Tibial artery (tissue), 4 donors: Measurements from ENCODE around the gene SPTAN1.
"Not testable (repeated sequence)": the region's sequence is repeated elsewhere in the genome, so short reads cannot be mapped to it uniquely, and the experiment has no call there.

Experiments used
- DNase-seq, 2 donors: peaks; one replicate each; pipeline ENCODE4 v3.0.0-alpha.2; 2019
- H3K27ac ChIP-seq, 2 donors: fragments of 200-600 bp; sonication (generic) in 1 of 2; 1 replicate in 1 of 2; 2 replicates in 1 of 2; pipeline ENCODE4 v1.5.1; 2018 to 2019; ENCODE audit warnings: mild to moderate bottlenecking in 1 of 2
- H3K27me3 ChIP-seq, 2 donors: fragments of 200-600 bp; sonication (generic) in 1 of 2; one replicate each; pipeline versions ENCODE4 v1.5.1 to v1.6.0; 2016 to 2019
- H3K36me3 ChIP-seq, 3 donors: fragments of 200-600 bp; sonication (generic) in 2 of 3; one replicate each; pipeline ENCODE4 v1.5.1; 2016 to 2019; ENCODE audit warnings: mild to moderate bottlenecking in 2 of 3
- H3K4me1 ChIP-seq, 4 donors: fragments of 200-600 bp; sonication (generic) in 2 of 4; 1 replicate in 3 of 4; 2 replicates in 1 of 4; pipeline ENCODE4 v1.5.1; 2016 to 2019
- H3K4me3 ChIP-seq, 2 donors: fragments of 200-600 bp; sonication (generic) in 1 of 2; 1 replicate in 1 of 2; 2 replicates in 1 of 2; pipeline ENCODE4 v1.5.1; 2018 to 2019; ENCODE audit warnings: mild to moderate bottlenecking in 2 of 2
- H3K9me3 ChIP-seq, 3 donors: fragments of 200-600 bp; sonication (generic) in 1 of 3; one replicate each; pipeline ENCODE4 v1.5.1; 2016 to 2019
- intact Hi-C: fragments of 100-400 bp; cut with DNase I; formaldehyde crosslinking; loops from one replicate; pipeline ENCODE4 v1.15.0; 2023; ENCODE audit warnings: low total_unique reads
- TF ChIP-seq, protein P1 (sequence below), 2 experiments: fragments of 200-600 bp in 1 of 2; fragments of 450-650 bp in 1 of 2; IDR thresholded peaks; one replicate each; pipeline ENCODE4 v1.5.1; 2017 to 2019; ENCODE audit warnings: antibody characterized with exemption in 2 of 2, mild to moderate bottlenecking in 1 of 2, moderate library complexity in 1 of 2

SPTAN1 gene

DNA sequence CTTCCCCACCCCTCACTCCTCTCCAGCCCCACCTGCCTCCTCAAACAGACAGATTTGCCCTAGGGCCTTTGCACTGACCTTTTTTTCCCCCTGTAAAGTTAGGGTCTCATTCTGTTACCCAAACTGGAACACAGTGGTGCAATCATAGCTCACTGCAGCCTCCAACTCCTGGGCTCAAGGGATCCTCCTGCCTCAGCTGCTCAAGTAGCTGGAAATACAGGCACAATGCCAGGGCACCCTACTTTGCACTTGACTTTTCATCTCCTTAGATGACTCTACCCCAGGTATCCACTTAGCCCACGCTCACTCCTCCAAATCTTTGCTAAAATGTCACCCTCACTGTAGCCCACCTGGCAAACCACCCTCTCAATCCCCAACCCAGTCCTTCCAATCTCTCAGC lies 102.1 kb downstream of the SPTAN1 start:
- Histone ChIP-seq H3K27me3 (no peaks in the 10 kb centered on the region), H3K36me3 (no peaks in the 10 kb centered on the region), H3K4me3 (no peak overlapping the region), H3K9me3 (no peaks in the 10 kb centered on the region), H3K4me1 (peaks cover 0 to 10% (median 4%) of the 10 kb centered on the region in 4 donors), H3K27ac (no peak overlapping the region)
- TF ChIP-seq, protein P1, sequence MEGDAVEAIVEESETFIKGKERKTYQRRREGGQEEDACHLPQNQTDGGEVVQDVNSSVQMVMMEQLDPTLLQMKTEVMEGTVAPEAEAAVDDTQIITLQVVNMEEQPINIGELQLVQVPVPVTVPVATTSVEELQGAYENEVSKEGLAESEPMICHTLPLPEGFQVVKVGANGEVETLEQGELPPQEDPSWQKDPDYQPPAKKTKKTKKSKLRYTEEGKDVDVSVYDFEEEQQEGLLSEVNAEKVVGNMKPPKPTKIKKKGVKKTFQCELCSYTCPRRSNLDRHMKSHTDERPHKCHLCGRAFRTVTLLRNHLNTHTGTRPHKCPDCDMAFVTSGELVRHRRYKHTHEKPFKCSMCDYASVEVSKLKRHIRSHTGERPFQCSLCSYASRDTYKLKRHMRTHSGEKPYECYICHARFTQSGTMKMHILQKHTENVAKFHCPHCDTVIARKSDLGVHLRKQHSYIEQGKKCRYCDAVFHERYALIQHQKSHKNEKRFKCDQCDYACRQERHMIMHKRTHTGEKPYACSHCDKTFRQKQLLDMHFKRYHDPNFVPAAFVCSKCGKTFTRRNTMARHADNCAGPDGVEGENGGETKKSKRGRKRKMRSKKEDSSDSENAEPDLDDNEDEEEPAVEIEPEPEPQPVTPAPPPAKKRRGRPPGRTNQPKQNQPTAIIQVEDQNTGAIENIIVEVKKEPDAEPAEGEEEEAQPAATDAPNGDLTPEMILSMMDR (IDR thresholded peaks at IDR 0.05), result no peak
- intact Hi-C loops, result no loop called here
- no peak for DNase-seq

- peak; percentile 93 to 97 for DNase-seq
- Histone ChIP-seq H3K36me3 (no peaks in the 10 kb centered on the region), H3K27ac (peak within 1 kb of the TSS; percentile 96 to 97), H3K27me3 (no peaks in the 10 kb centered on the region), H3K4me1 (peaks cover 0 to 10% (median 4%) of the 10 kb centered on the region in 4 donors), H3K4me3 (peak within 1 kb of the TSS; percentile 61 to 66), H3K9me3 (no peaks in the 10 kb centered on the region)
- TF ChIP-seq, protein P1 (IDR thresholded peaks at IDR 0.05), result no peak
- intact Hi-C loops, result no loop called here
Measured at GRCh38 chr9:128656416-128657343, 104.3 kb downstream of the SPTAN1 start, which contains the start of gene DYNC2I2. Gene DYNC2I2 (minus strand): TSS chr9:128656847. CDS start chr9:128656726, 121 bp downstream.

DNA sequence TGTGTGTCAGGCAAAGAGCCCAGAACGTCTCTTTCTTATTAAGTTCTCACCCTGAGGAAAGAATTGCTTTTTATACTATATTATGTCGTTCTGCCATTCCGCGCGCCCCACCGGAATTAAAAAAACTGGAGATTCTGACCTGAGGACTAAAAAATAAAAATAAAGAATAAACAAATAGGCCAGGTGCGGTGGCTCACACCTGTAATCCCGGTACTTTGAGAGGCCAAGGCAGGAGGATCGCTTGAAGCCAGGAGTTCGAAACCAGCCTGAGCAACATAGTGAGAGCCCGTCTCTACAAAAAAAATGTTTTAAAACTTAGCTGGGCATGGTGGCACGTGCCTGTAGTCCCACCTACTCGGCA lies 104.9 kb downstream of the SPTAN1 start:
- TF ChIP-seq, protein P1 (IDR thresholded peaks at IDR 0.05), result no peak
- H3K27ac ChIP-seq, result peak overlapping the region; percentile 96 to 97
- no peak for DNase-seq
- no peaks in the 10 kb centered on the region for H3K27me3 ChIP-seq
- intact Hi-C loops, result no loop called here
- peak overlapping the region; percentile 61 to 66 for H3K4me3 ChIP-seq
- H3K4me1 ChIP-seq, result peaks cover 0 to 10% (median 4%) of the 10 kb centered on the region in 4 donors
- H3K9me3 ChIP-seq, result no peaks in the 10 kb centered on the region
- no peaks in the 10 kb centered on the region for H3K36me3 ChIP-seq

DNA sequence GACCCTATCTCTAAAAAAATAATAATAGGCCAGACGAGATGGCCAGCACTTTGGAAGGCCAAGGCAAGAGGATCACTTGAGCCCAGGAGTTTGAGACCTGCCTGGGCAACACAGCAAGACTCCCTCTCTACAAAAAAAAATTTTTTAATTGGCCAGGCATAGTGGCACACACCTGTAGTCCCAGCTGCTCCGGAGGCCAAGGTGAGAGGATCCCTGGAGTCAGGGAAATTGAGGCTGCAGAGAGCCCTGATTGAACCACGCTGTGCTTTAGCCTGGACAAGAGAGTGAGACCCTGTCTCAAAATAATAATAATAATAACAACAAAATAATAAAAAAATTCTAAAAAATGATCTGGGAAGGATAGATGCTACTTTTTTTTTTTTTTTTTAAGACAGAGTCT lies 105.4 kb downstream of the SPTAN1 start:
- Histone ChIP-seq H3K27ac (peak overlapping the region in 1 of 2 donors; percentile 97), H3K4me3 (no peak overlapping the region), H3K36me3 (no peaks in the 10 kb centered on the region), H3K4me1 (peaks cover 0 to 10% (median 4%) of the 10 kb centered on the region in 4 donors), H3K27me3 (no peaks in the 10 kb centered on the region), H3K9me3 (no peaks in the 10 kb centered on the region)
- TF ChIP-seq, protein P1 (IDR thresholded peaks at IDR 0.05), result no peak
- intact Hi-C loops, result no loop called here
- no peak for DNase-seq

DNA sequence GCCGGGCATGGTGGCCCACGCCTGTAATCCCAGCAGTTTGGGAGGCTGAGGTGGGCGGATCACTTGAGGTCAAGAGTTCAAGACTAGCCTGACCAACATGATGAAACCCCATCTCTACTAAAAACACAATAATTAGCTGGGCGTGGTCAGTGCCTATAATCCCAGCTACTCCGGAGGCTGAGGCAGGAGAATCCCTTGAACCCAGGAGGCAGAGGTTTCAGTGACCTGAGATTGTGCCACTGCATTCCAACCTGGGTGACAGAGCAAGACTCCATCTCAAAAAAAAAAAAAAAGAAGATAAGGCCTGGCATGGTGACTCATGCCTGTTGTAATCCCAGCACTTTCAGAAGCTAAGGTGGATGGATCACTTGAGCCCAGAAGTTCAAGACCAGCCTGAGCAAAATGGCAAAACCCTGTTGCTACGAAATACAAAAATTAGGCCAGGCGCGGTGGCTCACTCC lies 114.1 kb downstream of the SPTAN1 start:
- H3K4me1 ChIP-seq, H3K4me3 ChIP-seq, DNase-seq, H3K27ac ChIP-seq, intact Hi-C loops, H3K36me3 ChIP-seq, H3K27me3 ChIP-seq, H3K9me3 ChIP-seq: not testable (repeated sequence)

GRCh38 chr9:128669786-128670185 lies 117.4 kb downstream of the SPTAN1 start:
- TF ChIP-seq, protein P1 (IDR thresholded peaks at IDR 0.05), result no peak
- Histone ChIP-seq H3K4me3 (no peak overlapping the region), H3K4me1 (no peaks in the 10 kb centered on the region), H3K27me3 (no peaks in the 10 kb centered on the region), H3K9me3 (no peaks in the 10 kb centered on the region), H3K27ac (no peak overlapping the region), H3K36me3 (no peaks in the 10 kb centered on the region)
- intact Hi-C loops, result no loop called here
- no peak for DNase-seq
